Measurements from ENCODE around the gene GSTP1. TPM values are rescaled to one million over a fixed set of nuclear protein-coding genes. Genes with fewer than 3 reads are reported as not detected.

The GSTP1 gene
- total RNA-seq, 4 donors from 2014 or later: 469 to 810 (median 596) TPM

DNA sequence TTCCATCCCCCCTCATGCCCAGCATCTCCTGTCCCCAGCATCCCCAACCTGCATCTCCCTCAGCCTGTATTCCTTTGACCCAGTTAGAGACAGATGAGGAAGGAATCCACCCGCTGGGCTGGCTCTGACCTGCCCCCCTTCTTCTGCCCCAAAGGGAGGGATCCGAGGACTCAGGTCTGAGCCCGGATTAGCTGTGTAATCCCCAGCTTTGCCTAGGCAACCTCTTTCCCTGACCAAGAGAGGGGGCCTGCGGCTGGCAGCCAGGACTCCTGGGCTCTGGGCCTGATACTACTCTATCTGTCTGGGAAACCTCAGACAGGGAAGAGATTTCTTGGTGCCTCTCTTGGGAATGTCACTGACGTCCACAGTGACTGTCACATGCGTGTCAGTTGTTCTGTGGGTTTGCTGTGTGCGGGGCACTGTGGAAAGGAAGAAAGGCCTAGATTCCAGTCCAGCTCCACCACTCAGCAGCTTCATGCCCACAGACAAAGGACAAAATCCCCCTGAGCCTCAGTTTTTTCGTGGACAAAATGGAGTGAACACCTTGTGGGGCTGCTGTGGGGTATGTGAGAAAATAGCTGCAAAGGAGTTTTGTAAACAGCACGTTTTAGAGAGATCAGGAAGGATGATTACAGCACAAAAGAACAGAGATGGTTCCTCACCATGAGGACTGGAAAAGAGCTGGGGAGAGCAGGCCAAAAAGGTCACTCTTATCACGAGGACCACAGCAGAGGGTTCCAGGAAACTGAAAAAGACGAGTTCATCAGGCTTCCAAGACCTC lies 21.8 kb downstream of the GSTP1 start:
- no peak for DNase-seq (ENCODE audit: extremely low spot score)
- intact Hi-C loops (cut with DNase I): loop anchor here (5.0 kb wide), 1 partner anchor 33 kb away; no protein-coding TSS in a partner anchor
- peaks cover 0 to 5% (median 0%) of the 10 kb centered on the region in 4 donors for H3K27me3 ChIP-seq
- H3K36me3 ChIP-seq: peaks cover 11 to 24% (median 21%) of the 10 kb centered on the region in 4 donors
- no peaks in the 10 kb centered on the region for H3K9me3 ChIP-seq
- H3K4me3 ChIP-seq: peak overlapping the region in 1 of 4 donors; percentile 99
- no peak for TF ChIP-seq POLR2AphosphoS5 (IDR thresholded peaks at IDR 0.05)
- no peak for TF ChIP-seq POLR2A (IDR thresholded peaks at IDR 0.05; ENCODE audit: low read depth)
- no peak for TF ChIP-seq EP300 (IDR thresholded peaks at IDR 0.05)
- TF ChIP-seq, protein P1, sequence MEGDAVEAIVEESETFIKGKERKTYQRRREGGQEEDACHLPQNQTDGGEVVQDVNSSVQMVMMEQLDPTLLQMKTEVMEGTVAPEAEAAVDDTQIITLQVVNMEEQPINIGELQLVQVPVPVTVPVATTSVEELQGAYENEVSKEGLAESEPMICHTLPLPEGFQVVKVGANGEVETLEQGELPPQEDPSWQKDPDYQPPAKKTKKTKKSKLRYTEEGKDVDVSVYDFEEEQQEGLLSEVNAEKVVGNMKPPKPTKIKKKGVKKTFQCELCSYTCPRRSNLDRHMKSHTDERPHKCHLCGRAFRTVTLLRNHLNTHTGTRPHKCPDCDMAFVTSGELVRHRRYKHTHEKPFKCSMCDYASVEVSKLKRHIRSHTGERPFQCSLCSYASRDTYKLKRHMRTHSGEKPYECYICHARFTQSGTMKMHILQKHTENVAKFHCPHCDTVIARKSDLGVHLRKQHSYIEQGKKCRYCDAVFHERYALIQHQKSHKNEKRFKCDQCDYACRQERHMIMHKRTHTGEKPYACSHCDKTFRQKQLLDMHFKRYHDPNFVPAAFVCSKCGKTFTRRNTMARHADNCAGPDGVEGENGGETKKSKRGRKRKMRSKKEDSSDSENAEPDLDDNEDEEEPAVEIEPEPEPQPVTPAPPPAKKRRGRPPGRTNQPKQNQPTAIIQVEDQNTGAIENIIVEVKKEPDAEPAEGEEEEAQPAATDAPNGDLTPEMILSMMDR (IDR thresholded peaks at IDR 0.05): no peak
- 77% methylated on average over 11 of the region's 11 CpGs for WGBS
- H3K4me1 ChIP-seq: peaks cover 19 to 34% (median 28%) of the 10 kb centered on the region in 4 donors
- peak overlapping the region; percentile 84 to 90 (median 87) for H3K27ac ChIP-seq (replicated peaks in 1 of 4)

DNA sequence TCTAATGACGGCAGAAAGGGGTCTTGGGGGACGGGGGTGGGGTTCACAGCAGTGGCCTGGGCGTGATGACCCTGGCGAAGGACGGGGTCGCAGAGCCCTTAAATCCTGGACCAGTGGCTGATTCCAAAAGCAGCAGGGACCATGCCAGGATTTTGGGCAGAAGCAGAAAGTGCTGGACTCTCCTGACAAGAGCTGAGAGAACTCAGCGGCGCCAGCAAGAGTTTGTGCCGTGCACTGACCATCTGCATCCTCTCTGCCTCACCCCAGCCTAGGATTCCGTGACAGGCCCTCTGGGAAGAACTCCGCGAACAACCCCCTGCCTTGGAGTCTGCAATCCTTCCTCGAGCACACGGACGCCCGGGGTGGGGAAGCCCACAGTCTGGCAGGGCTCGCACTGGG lies 22.5 kb downstream of the GSTP1 start:
- H3K4me1 ChIP-seq: peaks cover 19 to 34% (median 28%) of the 10 kb centered on the region in 4 donors
- WGBS: 58% methylated on average over 8 of the region's 17 CpGs
- no peak for TF ChIP-seq POLR2A (IDR thresholded peaks at IDR 0.05; ENCODE audit: low read depth)
- TF ChIP-seq, protein P1 (IDR thresholded peaks at IDR 0.05): no peak
- no peak for TF ChIP-seq POLR2AphosphoS5 (IDR thresholded peaks at IDR 0.05)
- TF ChIP-seq EP300 (IDR thresholded peaks at IDR 0.05): no peak
- no peak for DNase-seq (ENCODE audit: extremely low spot score)
- peaks cover 17 to 30% (median 28%) of the 10 kb centered on the region in 4 donors for H3K36me3 ChIP-seq
- intact Hi-C loops (cut with DNase I): loop anchor here (5.0 kb wide), 1 partner anchor 34 kb away; no protein-coding TSS in a partner anchor
- H3K9me3 ChIP-seq: no peaks in the 10 kb centered on the region
- peak overlapping the region; percentile 71 to 100 (median 96) for H3K4me3 ChIP-seq
- H3K27me3 ChIP-seq: peaks cover 0 to 5% (median 0%) of the 10 kb centered on the region in 4 donors
- peak overlapping the region; percentile 84 to 90 (median 87) for H3K27ac ChIP-seq (replicated peaks in 1 of 4)

DNA sequence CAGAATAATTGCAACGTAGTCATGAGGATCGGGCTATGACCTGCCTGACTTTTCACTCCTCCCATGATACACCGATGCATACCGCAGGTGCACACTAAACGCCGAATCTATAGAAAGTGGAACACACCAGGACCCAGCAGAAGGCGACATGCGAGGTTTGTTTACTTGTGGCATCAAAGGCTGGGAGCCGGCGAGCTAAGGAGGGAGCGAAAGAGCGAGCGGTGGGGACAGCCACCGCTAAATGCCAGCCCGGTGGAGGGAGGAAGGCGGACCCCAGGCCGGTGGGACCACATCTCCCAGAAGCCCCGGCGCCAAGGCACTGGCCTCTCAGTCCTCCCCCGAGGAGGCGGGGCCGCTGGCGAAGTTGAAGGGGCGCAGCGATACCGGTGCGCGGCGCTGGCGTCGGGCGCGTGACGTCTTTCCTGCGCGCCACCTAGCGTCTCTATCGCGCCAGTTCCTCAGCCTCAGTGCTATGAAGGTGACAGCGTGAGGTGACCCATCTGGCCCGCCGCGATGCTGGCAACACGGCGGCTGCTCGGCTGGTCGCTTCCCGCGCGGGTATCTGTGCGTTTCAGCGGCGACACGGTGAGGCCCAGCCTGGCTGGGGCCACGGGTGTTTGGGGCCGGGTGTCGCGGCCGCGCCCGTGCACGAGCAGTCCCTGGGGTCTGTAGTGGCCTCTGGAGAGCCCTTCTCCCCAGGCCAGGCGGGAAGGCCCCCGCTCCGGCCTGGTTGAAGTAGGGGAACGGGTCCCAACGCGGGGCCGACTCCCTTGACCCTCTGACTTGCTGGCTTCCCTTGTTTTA lies 23.1 kb downstream of the GSTP1 start, which contains the start of gene NDUFV1:
TSS of gene NDUFV1 (plus strand) at position 445 of the 804 bp plus-strand sequence. CDS start at position 514, 69 bp downstream.
- Histone ChIP-seq H3K4me1 (peaks cover 19 to 34% (median 28%) of the 10 kb centered on the region in 4 donors), H3K27ac (replicated peaks in 1 of 4) (peak within 1 kb of the TSS; percentile 84 to 90 (median 87)), H3K36me3 (peaks cover 23 to 36% (median 34%) of the 10 kb centered on the region in 4 donors), H3K9me3 (no peaks in the 10 kb centered on the region), H3K27me3 (peaks cover 0 to 5% (median 0%) of the 10 kb centered on the region in 4 donors), H3K4me3 (peak within 1 kb of the TSS; percentile 71 to 100 (median 96))
- intact Hi-C loops (cut with DNase I): loop anchor here (5.0 kb wide), 1 partner anchor 34 kb away; no protein-coding TSS in a partner anchor
- TF ChIP-seq POLR2A (IDR thresholded peaks at IDR 0.05; ENCODE audit: low read depth): no peak
- TF ChIP-seq POLR2AphosphoS5 (IDR thresholded peaks at IDR 0.05): peak; percentile 92 to 99
- TF ChIP-seq, protein P1 (IDR thresholded peaks at IDR 0.05): peak; percentile 62 to 78 (median 76)
- no peak for TF ChIP-seq EP300 (IDR thresholded peaks at IDR 0.05)
- 0% methylated on average over 3 of the region's 69 CpGs for WGBS
- DNase-seq (ENCODE audit: extremely low spot score): peak; percentile 99

DNA sequence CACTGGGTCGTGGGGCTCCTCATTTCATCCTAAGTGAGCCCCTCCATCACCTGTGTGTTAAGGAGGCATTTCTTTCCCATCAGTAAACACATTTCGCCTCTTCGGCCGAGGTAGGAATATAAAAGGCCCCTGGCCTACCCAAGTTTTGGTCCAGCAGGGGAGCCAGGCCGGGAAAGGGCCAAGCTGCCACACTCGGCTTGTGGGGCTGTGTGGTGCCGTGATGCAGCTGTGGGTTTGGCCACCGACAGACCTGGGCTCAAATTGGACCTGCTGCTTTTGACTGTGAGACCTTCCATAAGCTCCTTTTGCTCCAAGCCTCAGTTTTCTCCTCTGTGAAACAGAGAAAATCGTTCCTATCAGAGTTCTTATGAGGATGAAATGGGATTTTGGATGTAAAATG lies 23.9 kb downstream of the GSTP1 start:
- Histone ChIP-seq H3K9me3 (no peaks in the 10 kb centered on the region), H3K4me3 (peak overlapping the region; percentile 71 to 100 (median 96)), H3K4me1 (peaks cover 19 to 34% (median 28%) of the 10 kb centered on the region in 4 donors), H3K27ac (replicated peaks in 1 of 4) (peak overlapping the region; percentile 84 to 90 (median 87)), H3K27me3 (peaks cover 0 to 5% (median 0%) of the 10 kb centered on the region in 4 donors), H3K36me3 (peaks cover 31 to 45% (median 42%) of the 10 kb centered on the region in 4 donors)
- TF ChIP-seq POLR2AphosphoS5 (IDR thresholded peaks at IDR 0.05) (no peak), EP300 (IDR thresholded peaks at IDR 0.05) (no peak), POLR2A (IDR thresholded peaks at IDR 0.05; ENCODE audit: low read depth) (no peak)
- TF ChIP-seq, protein P1 (IDR thresholded peaks at IDR 0.05): no peak
- WGBS: 47% methylated on average over 9 of the region's 9 CpGs
- intact Hi-C loops (cut with DNase I): loop anchor here (5.0 kb wide), 1 partner anchor 35 kb away; no protein-coding TSS in a partner anchor
- no peak for DNase-seq (ENCODE audit: extremely low spot score)
